Caki2 (cell line): ENCODE results near the gene FOXA3. TPM values are rescaled to one million over a fixed set of nuclear protein-coding genes. Genes with fewer than 3 reads are reported as not detected.
A peak's percentile ranks its signal among the peaks of the same experiment; 100 is the strongest.

Experiments used
- DNase-seq: peaks from one replicate; pipeline ENCODE4 v3.0.0-alpha.2; 2015; ENCODE audit warnings: low read depth
- in situ Hi-C: cut with HindIII; loops from 2 replicates; pipeline ENCODE4 v1.10.0; 2016; ENCODE audit warnings: low sequenced_read_pairs, low pct_unique_long_range_greater_than_20kb, mixed read lengths
- total RNA-seq: library from RNA; depleted of rRNA; stranded (reverse); fragments of >200 nt; shearing (Covaris generic); gene quantifications from 2 replicates; pipeline ENCODE4 v1.2.3, GENCODE V29; 2014; ENCODE audit warnings: low replicate concordance; rRNA removed

FOXA3 gene
- total RNA-seq, result 0.14 TPM in 1 of 2 replicates, not detected in the other

DNA sequence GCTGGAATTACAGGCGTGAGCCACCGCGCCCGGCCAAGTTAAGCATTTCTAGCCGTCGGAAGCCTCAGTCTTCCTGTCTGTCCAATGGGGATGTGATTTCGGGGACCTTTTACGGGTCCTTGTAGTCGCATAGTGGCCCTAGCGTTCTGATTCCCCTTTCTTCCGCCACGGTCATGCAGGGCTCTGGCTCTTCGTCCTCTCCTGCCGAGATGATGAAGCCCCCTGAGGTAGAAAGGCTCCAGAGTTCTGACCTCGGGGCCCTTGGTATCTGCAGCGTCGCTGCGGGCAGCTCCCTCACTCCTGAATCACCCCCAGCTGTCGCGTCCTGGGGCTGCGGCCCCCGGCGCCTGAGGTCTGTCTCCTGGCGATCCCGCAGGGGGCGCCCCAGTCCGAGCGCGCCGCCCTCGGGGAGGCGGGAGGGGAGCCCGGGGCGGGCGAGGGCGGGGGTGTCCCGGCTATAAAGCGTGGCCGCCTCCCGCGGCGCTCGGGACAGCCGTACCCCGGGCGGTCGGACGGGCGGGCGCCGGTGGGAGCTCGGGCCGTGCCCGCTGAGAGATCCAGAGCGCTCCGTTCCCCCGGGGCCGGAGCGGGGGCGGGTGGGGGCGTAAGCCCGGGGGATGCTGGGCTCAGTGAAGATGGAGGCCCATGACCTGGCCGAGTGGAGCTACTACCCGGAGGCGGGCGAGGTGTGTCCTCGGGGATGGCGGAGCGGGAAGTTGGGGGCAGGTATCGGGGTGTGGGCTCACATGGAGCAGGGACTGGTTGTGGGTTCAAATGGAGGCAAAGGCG, at the start of gene FOXA3:
FOXA3 (plus strand) TSS at position 487 of the 789 bp plus-strand sequence; CDS start at position 618, 131 bp downstream.
- in situ Hi-C loops, result no loop called here
- no peak for DNase-seq

DNA sequence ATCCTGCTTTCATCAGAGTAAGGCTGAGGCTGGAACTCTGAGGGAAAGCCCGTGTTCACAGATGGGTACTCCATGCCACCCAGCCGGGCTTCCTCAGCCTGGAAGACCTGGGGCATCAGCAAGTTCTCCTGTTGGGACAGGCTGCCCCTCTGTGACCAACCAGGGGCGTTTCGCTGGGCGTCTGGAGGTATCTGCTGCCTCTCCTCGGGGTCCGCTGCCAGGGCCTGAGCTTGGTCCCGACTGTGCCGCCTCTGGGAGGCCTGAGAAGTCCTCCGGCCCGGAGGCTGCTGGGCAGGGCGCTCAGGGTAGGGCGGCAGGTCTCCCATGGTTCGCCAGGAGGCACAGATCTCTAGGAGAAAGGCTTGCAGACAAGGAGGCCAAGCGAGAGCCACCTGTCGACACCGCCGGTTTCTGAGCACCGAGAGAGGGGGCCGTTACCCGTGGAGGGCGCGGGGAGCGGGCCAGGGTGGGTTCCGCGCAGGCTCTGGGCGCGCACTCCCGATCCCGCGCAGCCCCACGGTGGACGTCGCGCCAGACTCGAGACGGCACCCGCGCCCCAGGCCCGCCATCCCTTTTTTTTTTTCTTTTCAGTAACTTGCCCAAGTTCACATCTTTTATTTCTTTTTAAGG, 49.2 kb upstream of the FOXA3 start, which contains the start of gene RSPH6A:
RSPH6A (minus strand) TSS at position 458 of the 630 bp plus-strand sequence; CDS start at position 326, 132 bp downstream.
- in situ Hi-C loops, result no loop called here
- no peak for DNase-seq

DNA sequence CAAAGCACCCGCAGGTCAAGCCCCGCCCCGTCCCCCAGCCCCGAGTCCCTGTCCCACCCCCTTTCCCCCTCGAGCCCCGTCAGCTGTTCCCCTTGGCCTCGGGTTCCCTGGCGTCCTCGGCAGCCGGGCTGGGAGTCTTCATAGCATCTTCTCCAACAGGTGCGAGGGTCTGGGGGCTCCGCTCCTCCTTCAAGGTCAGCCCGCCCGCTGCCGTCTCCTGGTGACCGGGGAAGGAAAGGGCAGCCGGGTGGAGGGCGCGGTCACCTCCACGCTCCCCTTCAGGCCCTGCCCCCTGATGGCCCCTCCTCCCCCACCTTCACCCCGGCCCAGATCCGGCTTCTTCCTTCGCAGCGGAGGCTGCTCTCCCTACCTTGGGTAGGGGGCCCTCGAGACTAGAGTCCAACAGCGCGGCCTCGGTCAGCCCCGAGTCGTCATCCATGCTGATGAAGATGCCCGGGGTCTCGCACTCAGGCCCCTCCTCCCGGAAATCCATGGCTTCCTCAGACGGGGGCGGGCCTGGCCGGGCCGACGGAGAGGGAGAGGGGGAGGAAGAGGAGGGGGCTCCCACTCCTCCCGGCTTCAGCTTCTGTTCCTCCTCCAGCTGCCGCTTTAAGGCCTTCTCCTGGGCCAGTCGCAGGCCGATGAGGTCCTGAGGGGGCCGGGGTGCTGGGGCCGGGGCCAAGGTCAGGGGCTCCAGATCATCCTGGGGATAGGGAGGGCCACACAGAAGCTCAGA, 48.5 kb upstream of the FOXA3 start:
- DNase-seq, result no peak
- in situ Hi-C loops, result no loop called here

DNA sequence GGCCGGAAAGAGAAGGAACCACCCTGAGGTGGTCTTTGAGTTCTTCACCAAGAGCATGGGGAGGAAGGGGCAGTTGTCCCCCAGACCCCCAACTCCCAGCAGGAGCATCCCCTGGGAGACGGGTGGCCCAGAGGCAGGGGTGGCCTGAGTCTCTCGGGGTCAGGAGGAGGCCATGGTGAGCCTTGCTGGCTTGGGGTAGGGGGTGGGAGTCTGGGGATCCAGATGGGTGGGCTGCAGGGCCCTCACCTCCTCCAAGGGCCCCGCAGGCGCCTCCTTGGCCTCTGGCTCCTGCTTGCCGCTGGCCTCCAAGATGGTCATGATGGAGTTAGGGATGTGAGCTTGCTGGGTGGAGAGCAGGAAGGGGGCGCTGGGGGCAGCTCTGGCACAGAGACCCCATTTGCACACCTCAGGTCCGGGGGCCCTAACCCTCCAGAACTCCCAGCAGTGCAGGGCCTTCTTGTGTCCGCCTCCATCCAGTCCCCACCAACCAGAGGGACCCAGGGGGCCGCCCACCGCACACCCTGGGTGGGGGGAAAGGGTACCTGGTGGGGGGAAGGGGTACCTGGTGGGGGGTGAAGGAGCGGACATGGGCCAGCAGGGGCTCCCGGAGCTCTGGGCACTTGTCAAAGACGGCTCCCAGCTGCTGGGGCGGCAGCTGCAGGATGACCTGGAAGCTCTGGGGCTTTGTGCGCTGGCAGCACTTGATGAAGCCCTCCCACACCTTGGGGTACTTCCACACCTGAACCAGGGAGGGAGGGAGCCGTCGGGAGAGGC, 47.7 kb upstream of the FOXA3 start:
- in situ Hi-C loops, result no loop called here
- no peak for DNase-seq

DNA sequence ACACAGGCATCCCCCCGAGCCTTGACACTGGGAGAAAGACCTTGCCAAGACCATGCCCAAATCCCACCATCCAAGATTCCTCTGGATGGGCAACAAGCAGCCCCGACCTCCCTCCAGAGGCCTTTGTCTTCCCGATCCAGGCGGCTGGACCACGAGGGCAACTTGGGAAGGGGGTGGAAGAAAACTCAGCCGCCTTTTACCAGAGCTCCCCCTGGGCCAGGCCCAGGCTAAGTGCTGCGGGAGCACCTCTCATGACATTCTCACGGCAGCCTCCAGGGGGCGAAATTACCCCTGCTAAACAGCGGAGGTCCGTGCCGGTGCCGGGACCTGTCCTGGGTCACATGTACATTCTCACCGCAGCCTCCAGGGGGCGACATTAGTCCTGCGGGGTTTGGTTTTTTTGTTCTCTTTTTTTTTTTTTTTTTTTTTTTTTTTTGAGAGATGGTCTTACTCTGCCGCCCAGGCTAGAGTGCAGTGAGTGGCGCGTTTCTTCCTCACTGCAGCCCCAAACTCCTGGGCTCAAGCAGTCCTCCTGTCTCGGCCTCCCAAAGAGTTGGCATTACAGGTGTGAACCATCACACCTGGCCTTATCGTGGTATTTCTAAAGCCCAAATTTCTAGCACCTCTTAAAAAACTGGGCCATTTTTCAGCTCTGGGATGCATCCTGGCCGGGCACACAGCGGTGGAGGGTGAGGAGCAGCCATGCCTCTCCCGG, 47.0 kb upstream of the FOXA3 start:
- DNase-seq, result peak; percentile 94
- in situ Hi-C loops, result no loop called here

DNA sequence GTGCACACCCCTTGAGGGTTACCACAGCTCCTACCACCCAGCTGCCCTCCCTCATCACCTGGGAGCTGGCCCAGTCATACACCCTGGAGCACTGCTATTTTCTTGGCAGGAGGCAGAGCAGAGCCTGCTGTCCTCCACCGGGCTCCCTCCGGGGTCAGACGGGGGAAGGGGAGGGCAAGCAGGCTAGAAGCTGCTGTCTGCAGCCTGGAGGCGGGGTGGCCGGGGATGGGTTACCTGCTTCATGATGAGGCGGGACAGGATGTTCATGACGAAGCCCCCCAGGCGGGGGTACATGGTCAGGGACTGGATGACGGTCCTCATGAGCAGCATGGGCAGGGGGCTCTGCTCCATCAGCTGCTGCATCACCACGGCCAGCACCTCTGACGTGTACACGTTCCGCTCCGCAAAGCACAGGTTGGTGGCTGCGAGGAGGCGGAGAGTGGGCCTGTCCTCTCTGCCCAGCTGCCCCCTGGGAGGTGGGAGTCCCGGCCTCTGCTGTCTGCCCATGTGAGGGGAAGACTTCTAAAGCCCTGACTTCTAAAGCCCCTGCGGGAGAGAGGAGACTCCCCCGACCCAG, 46.3 kb upstream of the FOXA3 start:
- DNase-seq, result no peak

DNA sequence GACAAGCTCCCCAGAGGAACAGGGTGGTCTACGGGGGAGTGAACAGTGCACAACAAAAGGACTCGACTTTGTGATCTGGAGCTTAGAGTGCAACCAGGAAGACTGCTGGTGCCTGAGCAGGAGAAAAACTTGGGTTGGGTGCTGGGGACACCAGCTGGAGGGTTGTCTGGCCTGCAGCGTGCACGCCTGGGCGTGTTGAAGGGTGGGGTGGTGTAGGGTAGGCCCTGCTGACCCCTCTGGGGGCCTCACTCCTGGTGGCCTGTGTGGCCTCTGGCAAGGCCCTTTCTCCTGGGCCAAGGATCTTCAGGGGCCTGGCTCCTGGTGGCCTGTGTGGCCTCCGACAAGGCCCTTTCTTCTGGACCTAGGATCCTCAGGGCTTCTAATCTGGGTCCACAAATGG, 44.4 kb upstream of the FOXA3 start:
- no peak for DNase-seq
- in situ Hi-C loops, result no loop called here

More for the DNA sequence above, 46.3 kb upstream of the FOXA3 start:
- in situ Hi-C loops, result no loop called here

DNA sequence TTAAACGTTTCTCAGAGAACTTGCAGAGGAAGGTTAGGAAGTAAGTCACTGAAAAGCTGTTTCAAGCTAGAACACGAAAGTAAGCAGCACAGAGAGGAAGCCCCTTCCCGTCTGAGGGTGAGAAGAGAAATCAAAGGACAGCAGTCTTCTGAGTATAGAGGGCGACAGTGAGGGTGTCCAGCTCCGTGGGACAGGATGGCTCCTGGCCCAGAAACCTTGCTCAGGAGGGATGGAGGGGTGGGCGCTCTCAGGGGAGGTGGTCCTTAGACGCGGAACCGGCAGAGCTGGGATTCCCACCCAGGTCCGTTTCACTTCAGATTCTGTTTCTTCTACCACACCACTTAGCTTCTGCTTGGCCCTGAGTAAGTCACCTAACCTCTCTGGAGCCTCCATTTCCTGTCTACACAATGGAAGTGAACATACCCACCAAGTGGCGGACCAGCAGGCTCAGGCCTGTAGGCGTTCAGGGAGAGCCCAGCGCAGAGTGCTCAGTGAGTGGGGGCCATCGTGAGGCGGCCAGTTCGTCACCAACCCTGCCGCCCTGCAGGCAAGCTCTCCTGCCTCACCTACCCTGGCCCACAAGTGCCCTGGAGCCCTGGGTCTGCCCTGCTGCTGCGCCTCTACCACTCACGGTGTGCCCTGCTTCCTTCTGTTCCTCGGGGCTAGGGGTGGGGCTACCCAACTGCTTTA, 43.6 kb upstream of the FOXA3 start:
- DNase-seq, result no peak
- in situ Hi-C loops, result no loop called here

DNA sequence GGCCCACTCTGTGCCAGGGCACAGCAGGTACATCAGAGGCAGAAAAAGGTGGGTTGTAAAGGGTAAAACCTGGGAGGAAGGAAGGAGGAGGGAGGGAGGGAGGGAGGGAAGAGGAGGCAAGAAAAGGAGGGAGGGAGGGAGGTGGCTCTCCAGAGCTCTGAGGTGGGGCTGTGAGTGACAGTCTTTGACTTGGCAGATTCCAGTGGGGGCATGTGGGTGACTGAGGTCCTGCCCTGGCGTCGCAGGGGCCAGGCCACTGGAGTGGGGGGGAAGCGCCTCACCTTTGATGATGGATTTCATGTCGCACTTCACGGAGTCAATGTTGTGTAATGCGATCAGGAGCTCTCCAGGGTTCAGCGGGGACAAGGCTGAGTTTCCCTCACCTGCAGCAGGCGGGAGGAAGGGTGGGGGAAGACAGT, 43.0 kb upstream of the FOXA3 start:
- DNase-seq, result no peak
- in situ Hi-C loops, result no loop called here

DNA sequence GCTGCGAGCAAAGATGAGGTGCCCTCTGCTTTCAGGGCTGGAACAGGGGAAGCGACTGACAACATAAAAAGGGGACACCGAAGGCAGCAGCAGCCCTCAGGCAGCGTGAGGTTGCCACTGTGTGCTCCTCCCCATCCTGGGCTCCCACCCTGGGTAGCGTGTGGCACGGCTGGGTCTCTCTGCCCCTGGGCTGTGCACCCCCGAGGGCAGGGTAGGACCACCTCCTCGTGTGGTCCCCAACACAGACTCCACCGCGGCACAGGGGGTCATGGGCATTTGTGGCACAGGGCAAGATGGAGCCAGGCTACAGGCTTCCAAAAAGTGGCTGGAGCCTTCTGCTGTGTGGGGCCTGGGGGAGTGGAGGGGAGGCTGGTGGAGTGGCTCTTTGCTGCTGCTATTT, 42.6 kb upstream of the FOXA3 start:
- in situ Hi-C loops, result no loop called here
- DNase-seq, result no peak

DNA sequence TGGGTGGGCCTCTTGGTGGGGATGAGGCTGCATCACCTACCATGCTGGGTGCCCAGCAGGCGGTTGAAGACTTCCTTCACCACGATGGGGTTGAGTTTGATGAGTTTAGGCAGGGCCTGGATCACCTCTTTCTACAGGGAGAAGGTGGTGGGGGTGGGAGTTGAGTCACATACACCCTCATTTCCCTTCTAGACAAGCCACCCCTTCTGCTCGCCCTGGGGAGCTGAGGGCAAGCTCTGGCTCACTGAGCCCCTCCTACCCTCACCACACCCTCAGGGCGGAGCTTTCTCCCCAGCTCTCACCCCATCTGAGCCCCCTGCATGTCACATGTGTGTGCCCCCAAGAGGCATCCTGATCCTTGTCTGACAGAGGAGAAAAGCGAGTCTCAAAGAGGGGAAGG, 41.4 kb upstream of the FOXA3 start:
- DNase-seq, result no peak
- in situ Hi-C loops, result no loop called here

DNA sequence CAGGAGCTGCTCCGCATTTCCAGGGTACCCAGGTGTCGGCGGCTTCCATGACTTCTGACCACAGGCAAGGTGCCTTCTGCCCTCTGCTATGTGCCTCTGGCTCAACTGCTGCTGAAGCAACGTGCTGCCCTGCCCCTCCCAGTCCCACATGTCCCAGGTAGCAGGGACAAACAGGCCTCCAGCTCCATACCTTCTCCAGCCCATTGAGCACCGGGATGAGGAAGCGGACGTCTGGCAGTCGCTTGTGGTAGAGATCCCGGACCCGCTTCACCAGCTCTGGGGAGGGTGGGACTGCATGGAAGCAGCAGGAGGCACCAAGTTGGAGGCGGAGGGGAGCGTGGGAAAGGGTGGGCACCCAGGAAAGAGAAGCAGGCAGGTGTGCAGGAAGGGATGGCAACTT, 40.9 kb upstream of the FOXA3 start:
- in situ Hi-C loops, result no loop called here
- peak; percentile 61 for DNase-seq

DNA sequence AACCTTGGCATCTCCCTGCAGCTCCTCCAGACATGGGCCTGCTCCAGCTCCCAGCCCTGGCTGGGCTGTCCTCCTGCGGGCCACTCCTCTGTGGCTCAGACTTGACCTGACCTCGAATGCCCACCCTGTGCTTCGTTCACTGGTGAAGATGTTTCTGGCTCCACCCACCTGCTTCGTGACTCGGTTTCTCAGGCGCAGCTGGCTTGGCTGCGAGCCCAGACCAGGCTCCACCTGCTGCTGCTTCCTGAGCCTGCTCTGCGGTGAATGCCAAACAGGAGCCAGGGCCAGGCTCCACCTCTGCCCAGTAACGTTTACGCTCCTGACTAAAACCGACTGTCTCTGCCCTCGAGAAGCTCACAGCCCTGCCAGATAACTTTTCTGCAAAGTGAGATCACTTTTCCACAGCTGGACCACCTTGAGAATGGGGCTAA, 40.1 kb upstream of the FOXA3 start:
- in situ Hi-C loops, result no loop called here
- DNase-seq, result peak; percentile 86

DNA sequence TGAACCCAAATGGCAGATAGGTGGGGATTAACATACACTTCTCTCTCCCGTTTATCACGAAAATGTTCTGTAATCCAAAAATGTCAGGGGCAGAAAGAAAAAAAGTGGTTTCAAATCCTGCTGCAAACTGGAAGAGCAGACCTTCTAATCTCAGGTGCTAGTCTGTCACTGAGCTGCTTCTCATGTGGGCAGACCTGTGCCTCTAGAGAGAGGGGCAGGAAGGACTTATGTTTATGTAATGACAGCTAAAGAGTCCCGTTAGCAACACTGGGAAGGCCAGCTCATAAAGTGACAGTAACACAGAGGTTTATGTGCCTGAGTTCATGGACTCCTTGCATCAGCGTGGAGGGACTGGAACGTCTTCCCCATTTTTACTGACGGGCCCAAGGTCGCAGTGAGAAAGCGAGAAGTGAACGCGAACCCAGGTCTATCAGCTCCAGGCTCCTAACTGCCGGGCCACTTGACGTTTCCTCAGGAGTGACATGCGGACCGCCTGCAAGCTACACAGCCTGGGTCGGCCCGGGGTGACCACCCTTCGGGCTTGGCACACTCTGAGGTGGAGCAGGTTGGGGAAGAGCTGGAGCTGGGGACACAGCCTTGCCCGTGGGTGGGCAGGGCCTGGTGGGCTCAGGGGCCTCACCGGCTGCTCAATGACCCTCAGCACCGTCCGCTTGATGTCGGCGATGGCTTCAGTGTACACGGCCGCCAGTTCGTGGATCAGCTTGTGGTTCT, 39.4 kb upstream of the FOXA3 start:
- no peak for DNase-seq
- in situ Hi-C loops, result no loop called here

DNA sequence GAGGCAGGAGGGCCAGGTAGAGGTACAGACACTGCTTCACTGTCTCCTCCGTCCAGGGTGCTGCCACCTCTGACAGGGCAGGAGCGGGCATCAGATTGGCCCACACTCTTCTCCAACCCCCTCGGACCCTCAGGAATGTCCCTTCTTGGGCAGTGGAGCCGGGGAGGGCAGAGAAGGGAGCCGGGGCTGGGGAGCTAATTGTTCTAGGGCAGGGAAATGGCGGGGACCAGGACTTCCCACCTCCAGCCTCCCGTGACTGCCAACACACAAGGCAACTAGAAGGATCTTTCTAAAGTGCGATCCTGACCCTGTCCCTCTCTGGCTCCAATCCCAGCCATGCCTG, 38.9 kb upstream of the FOXA3 start:
- in situ Hi-C loops, result no loop called here
- no peak for DNase-seq
